Prostate gland (tissue), 2 donors: ENCODE results near the gene NTM.

Source experiments
- POLR2AphosphoS5 ChIP-seq: sonication (generic); formaldehyde crosslinking; IDR thresholded peaks from one replicate; pipeline ENCODE4 v1.6.1; 2017; ENCODE audit warnings: antibody characterized with exemption
- TF ChIP-seq, protein P1 (sequence below), 4 experiments: fragments of 200-600 bp in 2 of 4; fragments of 450-650 bp in 2 of 4; sonication (generic) in 2 of 4; IDR thresholded peaks; 1 replicate in 3 of 4; 2 replicates in 1 of 4; pipeline ENCODE4 v1.5.1; 2016 to 2019; ENCODE audit warnings: antibody characterized with exemption in 4 of 4, mild to moderate bottlenecking in 2 of 4, moderate library complexity in 2 of 4

DNA sequence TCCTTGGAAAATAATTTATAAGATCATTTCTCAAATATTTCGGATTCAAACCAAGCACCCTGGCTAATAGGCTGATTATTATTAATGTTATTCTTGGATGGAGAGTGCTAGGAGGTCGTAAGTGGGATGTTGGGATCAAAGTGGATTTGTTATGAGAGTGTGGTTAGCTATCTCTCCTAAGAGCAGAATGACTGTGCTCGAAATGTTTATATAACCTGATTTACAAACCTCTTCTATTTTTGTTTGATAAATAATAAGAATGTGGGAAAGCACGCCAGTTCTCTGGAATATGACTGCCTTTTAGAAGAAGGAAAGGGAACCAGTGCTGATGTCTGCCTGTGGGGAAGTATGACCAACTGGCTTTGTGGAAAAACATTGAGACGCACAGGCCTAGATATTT is 527.5 kb downstream of the NTM start:
- TF ChIP-seq, protein P1, sequence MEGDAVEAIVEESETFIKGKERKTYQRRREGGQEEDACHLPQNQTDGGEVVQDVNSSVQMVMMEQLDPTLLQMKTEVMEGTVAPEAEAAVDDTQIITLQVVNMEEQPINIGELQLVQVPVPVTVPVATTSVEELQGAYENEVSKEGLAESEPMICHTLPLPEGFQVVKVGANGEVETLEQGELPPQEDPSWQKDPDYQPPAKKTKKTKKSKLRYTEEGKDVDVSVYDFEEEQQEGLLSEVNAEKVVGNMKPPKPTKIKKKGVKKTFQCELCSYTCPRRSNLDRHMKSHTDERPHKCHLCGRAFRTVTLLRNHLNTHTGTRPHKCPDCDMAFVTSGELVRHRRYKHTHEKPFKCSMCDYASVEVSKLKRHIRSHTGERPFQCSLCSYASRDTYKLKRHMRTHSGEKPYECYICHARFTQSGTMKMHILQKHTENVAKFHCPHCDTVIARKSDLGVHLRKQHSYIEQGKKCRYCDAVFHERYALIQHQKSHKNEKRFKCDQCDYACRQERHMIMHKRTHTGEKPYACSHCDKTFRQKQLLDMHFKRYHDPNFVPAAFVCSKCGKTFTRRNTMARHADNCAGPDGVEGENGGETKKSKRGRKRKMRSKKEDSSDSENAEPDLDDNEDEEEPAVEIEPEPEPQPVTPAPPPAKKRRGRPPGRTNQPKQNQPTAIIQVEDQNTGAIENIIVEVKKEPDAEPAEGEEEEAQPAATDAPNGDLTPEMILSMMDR (IDR thresholded peaks at IDR 0.05), result no peak
- no peak for TF ChIP-seq POLR2AphosphoS5
